GM13977 (cell line): ENCODE measurements around the gene MTOR.

Experiments
- DNase-seq: peaks from one replicate; pipeline ENCODE4 v3.0.0; 2012; ENCODE audit warnings: low spot score
- in situ Hi-C: fragments of 300-500 bp; cut with MboI; formaldehyde crosslinking; loops from one replicate; pipeline ENCODE4 v1.12.0; 2022; ENCODE audit warnings: low sequenced_read_pairs, low pct_unique_long_range_greater_than_20kb, mixed read lengths, inconsistent platforms; ENCODE audit not compliant: unreplicated experiment
- TF ChIP-seq, protein P1 (sequence below): IDR thresholded peaks from 2 replicates; pipeline ENCODE4 v1.5.1; 2012; ENCODE audit warnings: mild to moderate bottlenecking, control low read depth; ENCODE audit not compliant: insufficient read depth; ENCODE audit errors: extremely low read depth, missing control alignments

The MTOR gene

DNA sequence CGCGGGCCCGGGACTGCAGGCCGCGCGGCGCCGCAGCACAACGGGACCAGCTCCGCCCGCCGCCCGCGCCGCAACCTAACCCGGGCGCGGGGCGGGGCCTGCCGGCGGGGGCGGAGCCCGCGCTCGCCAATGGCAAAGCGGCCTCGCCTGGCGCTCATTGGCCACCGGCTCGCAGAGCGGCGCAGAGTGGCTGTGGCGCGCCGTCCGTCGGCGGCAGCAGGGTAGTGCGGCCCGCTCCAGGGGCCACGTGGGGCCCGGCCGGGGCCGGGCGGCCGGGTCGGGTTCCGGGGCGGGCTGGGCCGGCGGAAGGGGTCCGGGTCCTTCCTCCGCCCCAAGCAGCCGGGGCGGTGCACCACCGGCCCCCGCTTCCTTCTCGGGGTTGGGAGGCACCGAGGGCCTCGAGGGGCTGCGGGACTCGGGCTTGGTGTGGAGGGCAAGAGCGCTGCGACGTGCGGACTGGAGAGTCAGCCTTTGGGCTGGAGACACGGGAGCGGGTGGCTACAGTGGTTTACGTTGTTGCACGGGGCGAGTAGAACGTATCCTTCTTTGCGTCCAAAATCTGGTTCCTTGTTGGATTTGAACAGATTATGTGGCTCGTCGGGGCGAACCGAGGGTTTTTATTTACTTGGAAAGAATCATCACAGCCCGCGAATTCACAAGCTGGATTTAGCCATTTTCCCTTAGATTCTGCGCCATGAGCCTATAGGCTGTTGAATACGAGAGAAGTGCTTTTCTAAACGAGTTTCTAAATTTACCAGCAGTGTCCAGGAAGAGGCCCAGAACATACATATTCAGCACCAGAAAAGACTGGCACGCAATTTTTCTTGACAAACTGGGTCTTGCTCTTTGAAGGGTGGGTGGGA lies 202.2 kb downstream of the MTOR start, which contains the start of gene SRM:
Gene SRM (minus strand): TSS at position 51 of the 863 bp plus-strand sequence. CDS start 75 bp downstream, outside the sequence.
- DNase-seq = peak; percentile 100
- TF ChIP-seq, protein P1, sequence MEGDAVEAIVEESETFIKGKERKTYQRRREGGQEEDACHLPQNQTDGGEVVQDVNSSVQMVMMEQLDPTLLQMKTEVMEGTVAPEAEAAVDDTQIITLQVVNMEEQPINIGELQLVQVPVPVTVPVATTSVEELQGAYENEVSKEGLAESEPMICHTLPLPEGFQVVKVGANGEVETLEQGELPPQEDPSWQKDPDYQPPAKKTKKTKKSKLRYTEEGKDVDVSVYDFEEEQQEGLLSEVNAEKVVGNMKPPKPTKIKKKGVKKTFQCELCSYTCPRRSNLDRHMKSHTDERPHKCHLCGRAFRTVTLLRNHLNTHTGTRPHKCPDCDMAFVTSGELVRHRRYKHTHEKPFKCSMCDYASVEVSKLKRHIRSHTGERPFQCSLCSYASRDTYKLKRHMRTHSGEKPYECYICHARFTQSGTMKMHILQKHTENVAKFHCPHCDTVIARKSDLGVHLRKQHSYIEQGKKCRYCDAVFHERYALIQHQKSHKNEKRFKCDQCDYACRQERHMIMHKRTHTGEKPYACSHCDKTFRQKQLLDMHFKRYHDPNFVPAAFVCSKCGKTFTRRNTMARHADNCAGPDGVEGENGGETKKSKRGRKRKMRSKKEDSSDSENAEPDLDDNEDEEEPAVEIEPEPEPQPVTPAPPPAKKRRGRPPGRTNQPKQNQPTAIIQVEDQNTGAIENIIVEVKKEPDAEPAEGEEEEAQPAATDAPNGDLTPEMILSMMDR = peak; percentile 11
- in situ Hi-C loops = no loop called here

DNA sequence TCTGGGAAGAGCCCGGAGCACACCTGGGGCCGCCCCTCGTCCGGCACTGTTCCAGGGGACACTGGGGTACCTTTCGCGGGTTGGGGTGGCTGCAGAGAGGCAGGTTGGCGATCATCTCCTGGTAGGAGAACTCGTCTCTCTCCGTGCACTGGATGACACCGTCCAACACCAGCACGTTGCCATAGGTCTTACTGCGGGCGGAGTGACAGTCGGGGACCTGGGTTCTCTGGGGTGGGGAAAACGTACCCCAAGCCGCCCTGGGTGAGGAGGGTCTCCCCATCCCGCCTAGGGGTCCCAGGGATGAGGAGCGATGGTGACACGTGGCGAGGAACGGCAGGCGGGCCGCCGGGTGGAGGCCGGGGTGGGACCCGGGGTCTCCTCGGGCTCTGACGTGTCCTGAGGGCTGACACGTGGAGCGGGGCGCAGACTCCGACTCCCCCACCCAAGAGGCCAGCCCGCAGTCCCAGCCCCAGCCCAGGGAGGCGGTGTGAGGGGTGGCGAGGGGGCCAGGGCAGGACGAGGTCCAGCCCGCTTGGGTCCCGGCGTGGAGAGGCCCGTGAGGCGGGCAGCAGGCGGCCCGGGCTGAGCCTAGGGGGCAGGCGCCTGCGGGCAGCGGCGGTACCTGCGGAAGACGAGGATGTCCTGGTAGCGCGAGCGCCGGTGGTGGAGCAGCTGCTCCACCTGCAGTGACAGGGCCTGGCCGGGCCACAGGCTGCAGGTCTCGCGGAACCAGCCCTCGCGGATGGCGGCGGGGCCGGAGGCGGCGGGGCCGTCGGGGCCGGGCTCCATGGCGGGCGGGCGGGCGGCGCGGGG lies 203.0 kb downstream of the MTOR start:
- TF ChIP-seq, protein P1 = no peak

DNA sequence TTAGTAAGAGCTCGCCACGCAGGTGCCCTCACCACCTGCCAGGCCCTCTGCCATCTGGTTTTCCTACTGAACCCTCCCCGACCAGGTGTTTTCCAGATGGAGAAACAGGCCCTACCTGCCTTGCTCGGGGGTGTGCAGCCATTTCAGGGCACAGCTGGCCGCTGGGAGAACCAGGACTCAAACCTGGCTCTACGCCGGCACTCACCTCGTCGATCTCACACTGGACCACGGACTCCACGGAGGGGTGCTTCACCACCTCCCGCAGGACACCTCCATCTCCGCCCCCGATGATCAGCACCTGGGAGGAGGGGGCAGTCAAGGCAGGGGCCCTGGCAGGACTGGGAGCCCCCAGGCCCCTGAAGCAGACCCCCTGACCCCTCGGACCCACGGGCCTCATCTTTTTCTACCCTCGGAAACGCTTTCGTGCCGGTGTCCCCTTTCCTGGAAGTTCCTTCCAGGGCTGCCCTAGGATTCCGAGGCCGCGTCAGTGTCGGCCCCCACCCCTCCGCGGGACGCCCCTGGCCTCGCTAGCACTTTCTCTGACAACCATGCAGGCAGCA lies 203.7 kb downstream of the MTOR start:
- no peak for DNase-seq
- in situ Hi-C loops = no loop called here
- TF ChIP-seq, protein P1 = no peak

More for the DNA sequence above, 203.0 kb downstream of the MTOR start:
- in situ Hi-C loops = no loop called here
- DNase-seq = no peak

DNA sequence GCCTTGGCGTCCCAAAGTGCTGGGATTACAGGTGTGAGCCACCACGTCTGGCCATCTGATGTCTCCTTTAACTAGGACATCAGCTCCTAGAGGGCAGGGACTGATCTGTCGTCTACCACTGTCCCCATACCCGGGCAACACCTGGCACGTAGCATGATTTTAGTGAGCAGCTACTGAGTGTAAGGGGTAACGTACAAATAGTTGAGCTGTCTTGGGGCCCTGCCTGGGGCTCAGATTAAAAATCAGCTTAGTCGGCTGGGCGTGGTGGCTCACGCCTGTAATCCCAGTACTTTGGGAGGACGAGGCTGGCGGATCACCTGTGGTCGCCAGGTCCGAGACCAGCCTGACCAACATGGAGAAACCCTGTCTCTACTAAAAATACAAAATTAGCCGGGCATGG lies 204.3 kb downstream of the MTOR start:
- in situ Hi-C loops = no loop called here
- TF ChIP-seq, protein P1 = no peak
- DNase-seq = no peak

DNA sequence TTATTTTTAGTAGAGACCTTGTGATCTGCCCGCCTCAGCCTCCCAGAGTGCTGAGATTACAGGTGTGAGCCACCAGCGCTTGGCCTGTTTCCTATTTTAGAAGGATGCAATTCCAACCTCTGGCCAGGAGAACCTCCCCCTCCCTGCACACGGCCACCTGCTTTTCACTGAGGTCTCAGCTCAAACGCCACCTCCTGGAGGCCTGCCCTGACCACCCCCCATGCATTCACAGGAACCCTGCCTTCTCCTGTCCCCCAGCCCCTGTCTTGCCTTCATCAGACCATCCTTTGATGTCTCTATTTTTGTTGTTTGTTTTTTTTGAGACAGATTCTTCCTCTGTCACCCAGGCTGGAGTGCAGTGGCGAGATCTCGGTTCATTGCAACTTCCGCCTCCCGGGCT lies 204.9 kb downstream of the MTOR start:
- in situ Hi-C loops = no loop called here
- TF ChIP-seq, protein P1 = no peak

More for the DNA sequence above, 204.9 kb downstream of the MTOR start:
- no peak for DNase-seq
